Neural crest cell (in vitro differentiated cells): Measurements from ENCODE around the gene CNIH3. TPM values are rescaled to one million over a fixed set of nuclear protein-coding genes. Genes with fewer than 3 reads are reported as not detected.
A peak's percentile ranks its signal among the peaks of the same experiment; 100 is the strongest.
"Not testable (repeated sequence)": the region's sequence is repeated elsewhere in the genome, so short reads cannot be mapped to it uniquely, and the experiment has no call there.

Experiments used
- DNase-seq: peaks from one replicate; pipeline ENCODE4 v3.0.0; 2021; ENCODE audit warnings: low read depth, mixed read lengths, low spot score
- H3K27ac Mint-ChIP-seq: one replicate; pipeline ENCODE4 v1.8.0; 2021; ENCODE audit warnings: mild to moderate bottlenecking, mixed read lengths; ENCODE audit not compliant: unreplicated experiment
- H3K27me3 Mint-ChIP-seq: 2 replicates; pipeline ENCODE4 v1.8.0; 2021; ENCODE audit warnings: low read depth, mild to moderate bottlenecking, mixed read lengths
- H3K36me3 Mint-ChIP-seq: 2 replicates; pipeline ENCODE4 v1.8.0; 2021; ENCODE audit warnings: low read depth, mild to moderate bottlenecking, mixed read lengths
- H3K4me1 Mint-ChIP-seq: 2 replicates; pipeline ENCODE4 v1.8.0; 2021; ENCODE audit warnings: mixed read lengths
- H3K4me3 Mint-ChIP-seq: one replicate; pipeline ENCODE4 v1.8.0; 2021; ENCODE audit warnings: mild to moderate bottlenecking, mixed read lengths
- H3K9me3 Mint-ChIP-seq: 2 replicates; pipeline ENCODE4 v1.8.0; 2021; ENCODE audit warnings: mixed read lengths
- CTCF ChIP-seq: fragments of 200-600 bp; sonication (generic); conservative IDR thresholded peaks from 2 replicates; pipeline ENCODE4 v1.5.0; 2021; ENCODE audit warnings: antibody characterized with exemption, mild to moderate bottlenecking
- total RNA-seq: library from RNA; stranded (reverse); gene quantifications from 2 replicates; pipeline ENCODE4 v1.2.1, GENCODE V29; 2021

CNIH3 gene
- total RNA-seq, 1 donor from 2014 or later: 3.8 TPM

- Mint-ChIP-seq H3K27ac (no peak overlapping the region), H3K9me3 (no peaks in the 10 kb centered on the region), H3K4me1 (peaks cover 11% of the 10 kb centered on the region), H3K36me3 (no peaks in the 10 kb centered on the region), H3K4me3 (no peak overlapping the region), H3K27me3 (no peaks in the 10 kb centered on the region)
- DNase-seq: no peak
- no peak for TF ChIP-seq CTCF
These were observed 60.4 kb downstream of the CNIH3 start for GRCh38 chr1:224676551-224676950.

DNA sequence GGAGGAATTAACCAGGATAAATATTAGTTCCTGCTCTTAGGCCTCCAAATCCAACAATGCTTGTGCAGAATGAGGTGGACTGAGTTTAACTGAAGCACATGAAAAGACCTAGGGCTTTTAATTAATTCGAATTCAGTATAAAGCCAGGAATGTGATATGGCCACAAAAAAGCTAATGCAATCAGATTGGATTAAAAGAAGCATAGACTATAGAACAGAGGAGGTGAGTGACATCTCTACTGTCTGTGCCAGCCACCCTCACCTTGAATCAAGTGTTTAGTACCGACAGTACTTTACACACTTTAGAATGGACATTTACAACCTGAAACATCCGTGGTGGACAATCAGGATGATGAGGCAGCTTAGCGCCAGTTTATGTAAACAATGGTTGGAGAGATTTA is 62.1 kb downstream of the CNIH3 start:
- Mint-ChIP-seq H3K27ac (peak overlapping the region; percentile 5), H3K4me3 (no peak overlapping the region), H3K9me3 (no peaks in the 10 kb centered on the region), H3K27me3 (no peaks in the 10 kb centered on the region), H3K4me1 (peaks cover 27% of the 10 kb centered on the region), H3K36me3 (no peaks in the 10 kb centered on the region)
- no peak for DNase-seq
- no peak for TF ChIP-seq CTCF

- H3K4me3 Mint-ChIP-seq: no peak overlapping the region
- no peak for TF ChIP-seq CTCF
- H3K27me3 Mint-ChIP-seq: no peaks in the 10 kb centered on the region
- no peaks in the 10 kb centered on the region for H3K9me3 Mint-ChIP-seq
- peaks cover 37% of the 10 kb centered on the region for H3K4me1 Mint-ChIP-seq
- no peak overlapping the region for H3K27ac Mint-ChIP-seq
- DNase-seq: no peak
- H3K36me3 Mint-ChIP-seq: no peaks in the 10 kb centered on the region
These were observed 63.5 kb downstream of the CNIH3 start for GRCh38 chr1:224679606-224680005.

GRCh38 chr1:224681816-224682215 is 65.7 kb downstream of the CNIH3 start:
- H3K27ac Mint-ChIP-seq: peak overlapping the region; percentile 46
- peaks cover 39% of the 10 kb centered on the region for H3K4me1 Mint-ChIP-seq
- H3K4me3 Mint-ChIP-seq: no peak overlapping the region
- no peak for TF ChIP-seq CTCF
- H3K27me3 Mint-ChIP-seq: no peaks in the 10 kb centered on the region
- no peak for DNase-seq
- H3K36me3 Mint-ChIP-seq: no peaks in the 10 kb centered on the region
- no peaks in the 10 kb centered on the region for H3K9me3 Mint-ChIP-seq

GRCh38 chr1:224683936-224684335 is 67.8 kb downstream of the CNIH3 start:
- Mint-ChIP-seq H3K36me3 (no peaks in the 10 kb centered on the region), H3K27ac (peak overlapping the region; percentile 24), H3K9me3 (no peaks in the 10 kb centered on the region), H3K4me3 (no peak overlapping the region), H3K4me1 (peaks cover 37% of the 10 kb centered on the region), H3K27me3 (no peaks in the 10 kb centered on the region)
- DNase-seq: no peak
- no peak for TF ChIP-seq CTCF

GRCh38 chr1:224684979-224685425 is 68.9 kb downstream of the CNIH3 start:
- H3K27me3 Mint-ChIP-seq: no peaks in the 10 kb centered on the region
- no peaks in the 10 kb centered on the region for H3K36me3 Mint-ChIP-seq
- H3K4me3 Mint-ChIP-seq: no peak overlapping the region
- no peaks in the 10 kb centered on the region for H3K9me3 Mint-ChIP-seq
- TF ChIP-seq CTCF: no peak
- H3K4me1 Mint-ChIP-seq: peaks cover 37% of the 10 kb centered on the region
- no peak for DNase-seq
- H3K27ac Mint-ChIP-seq: peak overlapping the region; percentile 14

DNA sequence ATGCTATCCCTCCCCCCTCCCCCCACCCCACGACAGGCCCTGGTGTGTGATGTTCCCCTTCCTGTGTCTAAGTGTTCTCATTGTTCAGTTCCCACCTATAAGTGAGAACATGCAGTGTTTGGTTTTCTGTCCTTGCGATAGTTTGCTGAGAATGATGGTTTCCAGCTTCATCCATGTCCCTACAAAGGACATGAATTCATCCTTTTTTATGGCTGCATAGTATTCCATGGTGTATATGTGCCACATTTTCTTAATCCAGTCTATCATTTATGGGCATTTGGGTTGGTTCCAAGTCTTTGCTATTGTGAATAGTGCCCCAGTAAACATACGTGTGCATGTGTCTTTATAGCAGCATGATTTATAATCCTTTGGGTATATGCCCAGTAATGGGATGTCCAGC is 70.0 kb downstream of the CNIH3 start:
- not testable (repeated sequence) for H3K27me3 Mint-ChIP-seq, H3K9me3 Mint-ChIP-seq, H3K4me3 Mint-ChIP-seq, H3K27ac Mint-ChIP-seq, H3K36me3 Mint-ChIP-seq, DNase-seq
- H3K4me1 Mint-ChIP-seq: peaks cover 43% of the 10 kb centered on the region
